GDM1 (cell line): Measurements from ENCODE around the gene MS4A15.
"Not testable (repeated sequence)": the region's sequence is repeated elsewhere in the genome, so short reads cannot be mapped to it uniquely, and the experiment has no call there.

Experiments
- DNase-seq: peaks from one replicate; lab custom pipeline; 2025; lab: John Stamatoyannopoulos, UW

MS4A15 gene

GRCh38 chr11:60809249-60809648 lies 52.6 kb downstream of the MS4A15 start:
- no peak for DNase-seq

GRCh38 chr11:60809691-60810090 lies 53.0 kb downstream of the MS4A15 start:
- no peak for DNase-seq

DNA sequence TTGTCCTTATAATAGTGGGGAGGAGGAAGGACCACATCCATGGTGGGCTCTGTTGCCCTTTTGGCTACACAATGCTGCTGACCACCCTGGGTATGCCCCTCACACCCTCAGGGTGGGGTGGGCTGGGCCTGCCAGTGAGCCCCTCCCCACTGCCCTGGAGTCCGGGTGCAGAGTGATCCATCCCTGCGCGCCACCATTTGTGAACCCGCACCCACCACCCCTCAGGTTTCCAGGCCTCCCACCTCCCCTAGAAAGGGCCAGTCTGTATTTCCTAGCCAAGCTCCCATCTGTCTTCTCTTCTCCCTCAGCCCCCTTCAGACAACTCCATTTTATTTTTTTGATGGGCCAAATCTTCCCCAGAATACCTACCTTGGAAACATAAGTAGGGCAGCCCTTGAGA lies 53.5 kb downstream of the MS4A15 start:
- no peak for DNase-seq

- DNase-seq, result no peak
Observed at GRCh38 chr11:60810569-60810968, 53.9 kb downstream of the MS4A15 start.

- DNase-seq, result no peak
Observed at GRCh38 chr11:60813324-60813723, 56.7 kb downstream of the MS4A15 start.

GRCh38 chr11:60814112-60814511 lies 57.4 kb downstream of the MS4A15 start:
- no peak for DNase-seq

- DNase-seq, result no peak
Observed at GRCh38 chr11:60816590-60817157, 60.0 kb downstream of the MS4A15 start.

DNA sequence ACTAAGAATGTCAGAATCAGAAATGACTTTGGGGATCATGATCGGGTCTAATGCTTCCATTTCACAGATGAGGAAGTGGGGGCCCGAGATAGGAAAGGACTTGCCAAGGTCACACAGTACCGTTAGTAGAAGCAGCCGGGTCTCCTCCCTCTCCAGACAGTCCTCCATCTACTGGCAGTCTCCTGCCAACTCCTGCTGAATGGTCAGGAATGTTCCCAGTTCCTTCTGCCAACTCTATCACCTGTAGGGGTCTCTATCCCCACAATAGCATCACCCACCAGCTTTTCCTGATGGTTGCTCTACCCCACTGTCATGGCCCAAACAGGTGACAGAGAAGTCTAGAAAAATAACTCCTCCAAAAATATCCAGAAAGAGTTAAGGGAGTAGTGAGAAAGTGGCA lies 61.4 kb downstream of the MS4A15 start:
- DNase-seq, result no peak

- DNase-seq, result no peak
Observed at GRCh38 chr11:60821827-60822599, 65.3 kb downstream of the MS4A15 start.

GRCh38 chr11:60823745-60824306 lies 67.2 kb downstream of the MS4A15 start:
- DNase-seq, result not testable (repeated sequence)

- DNase-seq, result no peak
Observed at GRCh38 chr11:60825118-60825517, 68.5 kb downstream of the MS4A15 start.

- no peak for DNase-seq
Observed at GRCh38 chr11:60825790-60826189, 69.1 kb downstream of the MS4A15 start.
